Measurements from ENCODE around the gene LINGO1. TPM values are rescaled to one million over a fixed set of nuclear protein-coding genes. Genes with fewer than 3 reads are reported as not detected.

The LINGO1 gene
- total and polyA plus RNA-seq, 9 donors = 0.36 to 4.5 (median 1.3) TPM

DNA sequence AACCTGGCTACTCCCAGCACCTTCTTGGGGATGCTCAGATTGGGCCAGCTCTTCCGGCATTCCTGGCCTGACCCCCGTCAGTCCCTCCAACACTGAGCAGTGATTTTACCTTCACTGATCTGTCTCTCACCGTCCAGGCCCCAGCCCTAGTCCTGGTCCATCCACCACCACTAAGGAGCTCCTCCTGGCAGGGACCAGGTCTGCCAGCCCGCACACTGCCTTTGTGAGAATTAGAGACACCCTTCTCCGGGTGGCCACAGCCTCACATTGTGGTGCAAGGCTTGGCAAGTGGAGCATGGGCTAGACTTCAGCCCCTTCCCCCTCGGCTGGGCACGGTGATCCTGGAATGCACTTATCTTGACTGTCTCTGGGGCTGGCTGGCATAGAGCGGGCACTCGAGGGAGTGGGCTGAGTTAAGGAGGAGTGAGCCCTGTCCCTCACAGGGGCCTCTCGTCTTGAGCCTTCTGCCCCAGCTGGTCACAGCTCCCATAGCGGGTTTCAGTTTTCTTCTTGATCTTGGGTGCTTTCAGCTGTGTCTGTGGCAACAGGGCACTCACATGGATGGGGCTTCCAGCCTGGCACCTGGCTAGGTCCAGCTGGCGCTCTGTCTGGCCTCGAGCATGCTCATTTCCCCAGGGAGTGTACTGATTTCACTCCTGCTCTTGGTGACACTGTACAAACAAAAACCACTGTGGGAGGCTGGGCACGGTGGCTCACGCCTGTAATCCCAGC lies 53.9 kb downstream of the LINGO1 start:
- DNase-seq = no peak
- Histone ChIP-seq H3K4me1 (ENCODE audit: insufficient read depth) (no peaks in the 10 kb centered on the region), H3K27ac (no peak overlapping the region), H3K4me3 (no peak overlapping the region), H3K27me3 (no peaks in the 10 kb centered on the region), H3K36me3 (no peaks in the 10 kb centered on the region), H3K9me3 (no peaks in the 10 kb centered on the region)
- intact Hi-C loops (cut with DNase I) = no loop called here
- WGBS, 3 donors = 85 to 91% (median 86%) methylated on average over 15 of the region's 15 CpGs
- TF ChIP-seq EP300 (IDR thresholded peaks at IDR 0.05) (no peak), POLR2A (IDR thresholded peaks at IDR 0.05) (no peak)
- TF ChIP-seq, protein P1, sequence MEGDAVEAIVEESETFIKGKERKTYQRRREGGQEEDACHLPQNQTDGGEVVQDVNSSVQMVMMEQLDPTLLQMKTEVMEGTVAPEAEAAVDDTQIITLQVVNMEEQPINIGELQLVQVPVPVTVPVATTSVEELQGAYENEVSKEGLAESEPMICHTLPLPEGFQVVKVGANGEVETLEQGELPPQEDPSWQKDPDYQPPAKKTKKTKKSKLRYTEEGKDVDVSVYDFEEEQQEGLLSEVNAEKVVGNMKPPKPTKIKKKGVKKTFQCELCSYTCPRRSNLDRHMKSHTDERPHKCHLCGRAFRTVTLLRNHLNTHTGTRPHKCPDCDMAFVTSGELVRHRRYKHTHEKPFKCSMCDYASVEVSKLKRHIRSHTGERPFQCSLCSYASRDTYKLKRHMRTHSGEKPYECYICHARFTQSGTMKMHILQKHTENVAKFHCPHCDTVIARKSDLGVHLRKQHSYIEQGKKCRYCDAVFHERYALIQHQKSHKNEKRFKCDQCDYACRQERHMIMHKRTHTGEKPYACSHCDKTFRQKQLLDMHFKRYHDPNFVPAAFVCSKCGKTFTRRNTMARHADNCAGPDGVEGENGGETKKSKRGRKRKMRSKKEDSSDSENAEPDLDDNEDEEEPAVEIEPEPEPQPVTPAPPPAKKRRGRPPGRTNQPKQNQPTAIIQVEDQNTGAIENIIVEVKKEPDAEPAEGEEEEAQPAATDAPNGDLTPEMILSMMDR (IDR thresholded peaks at IDR 0.05) = no peak

DNA sequence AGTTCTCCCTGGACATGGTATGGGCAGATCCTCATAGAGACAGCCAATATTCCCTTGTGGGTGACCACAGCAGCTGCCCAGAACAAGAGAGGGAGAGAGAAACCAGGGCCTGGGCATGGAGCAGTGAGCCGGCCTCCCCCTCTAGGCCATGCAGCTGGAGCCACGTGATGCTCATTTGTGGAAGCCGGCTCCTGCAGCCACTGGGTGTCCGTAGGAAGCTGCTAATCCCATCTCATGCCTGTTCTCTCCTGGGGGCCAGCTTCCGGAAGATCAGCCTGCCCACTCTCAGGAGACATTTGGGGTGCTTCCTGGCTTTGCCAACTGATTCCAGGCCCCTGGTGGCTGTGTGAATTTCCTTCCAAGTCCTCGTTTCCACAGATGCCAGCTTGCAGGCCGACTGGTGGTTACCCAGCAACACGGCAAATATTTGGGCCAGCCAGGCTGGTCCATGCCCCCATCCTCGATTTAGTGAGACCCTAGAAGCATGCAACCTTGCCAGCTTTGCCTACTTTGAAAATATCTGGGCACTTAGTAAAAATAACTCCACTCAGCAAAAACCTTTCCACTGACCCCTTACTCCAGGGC lies 55.3 kb downstream of the LINGO1 start:
- H3K4me3 ChIP-seq = no peak overlapping the region
- no peaks in the 10 kb centered on the region for H3K4me1 ChIP-seq (ENCODE audit: insufficient read depth)
- 57 to 65% (median 63%) methylated on average over 8 to 9 of the region's 9 CpGs for WGBS, 3 donors
- no peak for DNase-seq
- TF ChIP-seq POLR2A (IDR thresholded peaks at IDR 0.05) = no peak
- no peak for TF ChIP-seq EP300 (IDR thresholded peaks at IDR 0.05)
- TF ChIP-seq, protein P1 (IDR thresholded peaks at IDR 0.05) = no peak
- intact Hi-C loops (cut with DNase I) = no loop called here
- H3K27ac ChIP-seq = no peak overlapping the region
- no peaks in the 10 kb centered on the region for H3K36me3 ChIP-seq
- no peaks in the 10 kb centered on the region for H3K27me3 ChIP-seq
- no peaks in the 10 kb centered on the region for H3K9me3 ChIP-seq

DNA sequence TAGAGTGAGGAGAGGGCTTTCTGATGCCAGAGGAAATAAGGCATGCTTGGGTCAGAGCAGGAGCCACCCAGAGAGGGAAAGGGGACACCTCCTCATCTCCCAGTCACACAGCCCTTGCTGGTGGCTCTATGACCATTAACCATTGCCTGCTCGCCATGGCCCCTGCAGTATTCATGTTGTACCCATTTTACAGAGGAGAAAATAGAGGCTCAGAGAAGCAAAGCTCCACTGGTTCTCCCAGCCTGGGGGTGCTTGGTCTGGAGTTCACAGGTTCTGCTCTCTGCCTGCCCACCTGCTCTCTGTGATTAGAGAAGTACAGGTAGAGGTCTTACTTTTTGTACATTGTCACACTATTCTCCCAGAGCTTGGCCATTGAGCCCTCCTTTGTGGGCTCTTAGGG lies 56.2 kb downstream of the LINGO1 start:
- intact Hi-C loops (cut with DNase I) = no loop called here
- TF ChIP-seq POLR2A (IDR thresholded peaks at IDR 0.05) (no peak), EP300 (IDR thresholded peaks at IDR 0.05) (no peak)
- TF ChIP-seq, protein P1 (IDR thresholded peaks at IDR 0.05) = no peak
- WGBS, 3 donors = 78 to 100% (median 96%) methylated on average over 1 of the region's 1 CpG

DNA sequence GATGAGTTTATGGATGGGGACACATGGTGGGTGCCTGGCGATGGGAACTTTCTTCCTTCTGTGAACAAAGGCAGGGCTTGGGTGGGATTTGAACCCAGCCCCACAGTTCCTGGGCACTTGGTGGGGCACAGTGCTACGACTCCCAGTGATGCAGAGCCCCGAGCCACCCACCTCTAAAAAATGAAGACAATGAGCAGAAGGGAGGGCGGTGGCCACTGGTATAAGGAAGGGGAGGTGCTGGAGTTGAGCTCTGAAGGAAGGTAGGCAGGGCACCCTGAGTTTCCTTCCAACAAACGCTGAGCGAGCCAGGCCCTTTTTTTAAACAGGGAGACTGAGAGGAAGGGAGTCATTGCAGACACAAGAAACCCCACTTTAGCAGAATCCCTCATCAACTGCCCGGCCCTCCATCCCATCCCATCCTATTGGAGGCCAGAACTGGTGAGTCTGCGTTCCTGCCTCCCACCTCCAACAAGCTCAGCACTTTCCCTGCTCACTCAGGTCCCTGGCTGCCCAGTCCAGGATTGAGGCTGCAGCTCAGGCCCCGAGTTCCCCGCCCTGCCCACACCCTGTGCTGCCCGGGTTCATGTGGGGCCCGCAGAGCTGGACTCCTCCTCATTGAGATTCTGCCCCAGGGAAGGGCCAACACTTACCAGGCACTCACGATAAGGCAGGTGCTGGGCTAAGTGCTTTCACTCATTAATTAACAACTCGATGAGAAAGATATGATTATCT lies 57.3 kb downstream of the LINGO1 start:
- H3K4me3 ChIP-seq = no peak overlapping the region
- 80 to 82% (median 80%) methylated on average over 14 of the region's 14 CpGs for WGBS, 3 donors
- H3K9me3 ChIP-seq = no peaks in the 10 kb centered on the region
- H3K4me1 ChIP-seq (ENCODE audit: insufficient read depth) = no peaks in the 10 kb centered on the region
- no peaks in the 10 kb centered on the region for H3K36me3 ChIP-seq
- no peaks in the 10 kb centered on the region for H3K27me3 ChIP-seq
- DNase-seq = no peak
- H3K27ac ChIP-seq = no peak overlapping the region
- intact Hi-C loops (cut with DNase I) = no loop called here
- TF ChIP-seq, protein P1 (IDR thresholded peaks at IDR 0.05) = no peak
- no peak for TF ChIP-seq EP300 (IDR thresholded peaks at IDR 0.05)
- no peak for TF ChIP-seq POLR2A (IDR thresholded peaks at IDR 0.05)

More for the DNA sequence above, 56.2 kb downstream of the LINGO1 start:
- Histone ChIP-seq H3K27ac (no peak overlapping the region), H3K9me3 (no peaks in the 10 kb centered on the region), H3K27me3 (no peaks in the 10 kb centered on the region), H3K36me3 (no peaks in the 10 kb centered on the region), H3K4me3 (no peak overlapping the region), H3K4me1 (ENCODE audit: insufficient read depth) (no peaks in the 10 kb centered on the region)
- no peak for DNase-seq

Measured in ovary (tissue), 9 donors.